Fibroblast of the aortic adventitia (primary cell): Measurements from ENCODE around the gene SHISA9. TPM values are rescaled to one million over a fixed set of nuclear protein-coding genes. Genes with fewer than 3 reads are reported as not detected.

Source experiments
- DNase-seq: peaks from one replicate; pipeline ENCODE4 v3.0.0-alpha.2; 2010; ENCODE audit warnings: low read depth
- H3K4me3 ChIP-seq: 2 replicates; pipeline ENCODE4 v1.5.1; 2011; ENCODE audit warnings: low read depth, mild to moderate bottlenecking, control low read depth, low read length, moderate library complexity
- total RNA-seq: library from RNA; depleted of rRNA; stranded (reverse); fragments of >200 nt; gene quantifications from 2 replicates; pipeline ENCODE4 v1.2.3, GENCODE V29; 2012; ENCODE audit warnings: low replicate concordance
- TF ChIP-seq, protein P1 (sequence below): IDR thresholded peaks from 2 replicates; pipeline ENCODE4 v1.5.1; 2011; ENCODE audit warnings: mild to moderate bottlenecking, low read length, control low read depth, inconsistent platforms; ENCODE audit not compliant: insufficient read depth

SHISA9 gene
- total RNA-seq, 1 donor, result not detected

DNA sequence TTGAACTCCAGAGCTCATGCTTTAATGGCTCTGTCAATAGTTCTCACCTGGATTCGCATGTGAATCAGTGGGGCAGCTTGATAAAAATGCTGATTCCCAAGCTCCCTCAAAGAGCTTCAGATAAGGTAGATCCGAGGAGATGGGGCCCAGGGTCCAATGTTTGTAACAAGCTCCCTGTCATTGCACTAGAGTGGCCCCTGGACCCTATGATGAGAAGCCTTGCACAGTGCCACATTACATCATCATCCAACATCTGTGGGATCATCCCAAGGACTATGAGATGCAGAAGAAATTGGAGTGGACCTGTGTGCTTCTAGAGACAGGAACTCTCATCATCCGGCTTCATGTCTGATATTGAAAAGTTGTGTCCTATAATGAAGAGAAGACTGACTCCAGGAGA, 340.8 kb downstream of the SHISA9 start:
- H3K4me3 ChIP-seq, result no peak overlapping the region
- DNase-seq, result no peak
- TF ChIP-seq, protein P1, sequence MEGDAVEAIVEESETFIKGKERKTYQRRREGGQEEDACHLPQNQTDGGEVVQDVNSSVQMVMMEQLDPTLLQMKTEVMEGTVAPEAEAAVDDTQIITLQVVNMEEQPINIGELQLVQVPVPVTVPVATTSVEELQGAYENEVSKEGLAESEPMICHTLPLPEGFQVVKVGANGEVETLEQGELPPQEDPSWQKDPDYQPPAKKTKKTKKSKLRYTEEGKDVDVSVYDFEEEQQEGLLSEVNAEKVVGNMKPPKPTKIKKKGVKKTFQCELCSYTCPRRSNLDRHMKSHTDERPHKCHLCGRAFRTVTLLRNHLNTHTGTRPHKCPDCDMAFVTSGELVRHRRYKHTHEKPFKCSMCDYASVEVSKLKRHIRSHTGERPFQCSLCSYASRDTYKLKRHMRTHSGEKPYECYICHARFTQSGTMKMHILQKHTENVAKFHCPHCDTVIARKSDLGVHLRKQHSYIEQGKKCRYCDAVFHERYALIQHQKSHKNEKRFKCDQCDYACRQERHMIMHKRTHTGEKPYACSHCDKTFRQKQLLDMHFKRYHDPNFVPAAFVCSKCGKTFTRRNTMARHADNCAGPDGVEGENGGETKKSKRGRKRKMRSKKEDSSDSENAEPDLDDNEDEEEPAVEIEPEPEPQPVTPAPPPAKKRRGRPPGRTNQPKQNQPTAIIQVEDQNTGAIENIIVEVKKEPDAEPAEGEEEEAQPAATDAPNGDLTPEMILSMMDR, result no peak

DNA sequence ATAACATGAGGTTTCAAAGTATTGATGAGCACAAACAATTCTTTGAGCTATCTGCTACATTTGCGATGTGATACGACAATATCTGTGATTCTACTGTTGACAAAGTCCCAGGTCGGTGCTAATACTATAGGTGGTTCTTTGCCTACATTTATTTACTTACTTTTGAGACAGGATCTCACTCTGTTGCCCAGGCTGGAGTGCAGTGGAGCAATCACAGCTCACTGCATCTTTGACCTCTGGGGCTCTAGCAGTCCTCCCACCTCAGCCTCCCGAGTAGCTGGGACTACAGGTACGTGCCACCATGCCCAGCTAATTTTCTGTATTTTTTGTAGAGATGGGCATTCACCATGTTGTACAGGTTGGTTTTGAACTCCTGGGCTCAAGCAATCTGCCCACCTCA, 343.4 kb downstream of the SHISA9 start:
- TF ChIP-seq, protein P1, result no peak
- H3K4me3 ChIP-seq, result no peak overlapping the region
- no peak for DNase-seq

DNA sequence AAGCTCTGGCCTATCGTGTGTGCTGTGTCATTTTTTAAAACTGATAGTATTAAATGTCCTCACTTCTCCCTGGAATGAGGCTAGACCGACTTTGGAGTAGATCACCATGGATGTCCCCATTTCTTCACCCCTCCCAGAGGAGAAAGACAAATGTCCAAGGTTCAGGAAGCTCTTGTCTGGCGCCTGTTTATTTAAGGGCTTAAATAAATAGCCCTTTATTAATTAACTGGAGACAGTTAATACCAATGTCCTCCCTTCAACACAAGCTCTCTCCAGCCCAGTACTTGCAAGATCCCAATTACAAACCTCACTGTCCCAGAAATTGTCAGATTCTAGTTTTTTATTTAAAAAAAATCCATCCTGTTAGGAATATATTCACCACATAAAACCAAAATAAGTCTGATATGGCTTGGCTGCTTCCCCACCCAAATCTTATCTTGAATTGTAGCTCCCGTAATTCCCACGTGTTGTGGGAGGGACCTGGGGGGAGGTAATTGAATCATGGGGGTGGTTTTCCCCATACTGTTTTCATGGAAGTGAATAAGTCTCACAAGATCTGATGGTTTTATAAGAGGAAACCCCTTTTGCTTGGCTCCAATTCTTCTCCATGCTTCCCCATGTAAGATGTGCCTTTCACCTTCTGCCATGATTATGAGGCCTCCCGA, 344.4 kb downstream of the SHISA9 start:
- no peak overlapping the region for H3K4me3 ChIP-seq
- TF ChIP-seq, protein P1, result no peak
- no peak for DNase-seq

DNA sequence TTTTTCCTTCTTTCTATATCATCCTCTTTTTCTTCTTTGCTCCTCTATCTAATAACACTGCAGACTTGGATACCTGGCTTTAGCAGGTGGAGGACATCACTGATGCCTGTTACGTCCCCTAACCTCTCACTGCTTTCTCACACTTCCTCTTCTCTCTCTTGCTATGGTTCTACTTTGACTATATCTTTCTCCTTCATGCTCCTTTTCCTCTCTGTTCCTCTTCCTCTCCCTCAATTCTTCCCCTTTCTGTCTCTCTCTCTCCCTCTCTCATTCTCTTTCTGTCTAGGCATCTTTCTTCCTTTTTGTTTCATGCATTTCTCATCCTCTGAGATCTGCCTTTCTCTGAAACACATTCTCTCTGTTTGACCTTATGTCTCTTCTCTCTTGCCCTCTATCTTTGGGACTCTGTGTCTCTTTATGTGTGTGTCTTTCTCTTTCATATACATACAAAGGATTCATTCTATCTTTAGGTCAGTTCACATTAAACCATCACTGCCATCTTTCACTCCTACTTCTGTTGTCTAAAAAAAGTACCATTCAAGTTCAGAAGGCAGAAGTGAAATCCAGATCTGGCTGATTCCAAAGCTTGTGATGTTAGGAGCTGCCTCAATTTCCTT, 353.7 kb downstream of the SHISA9 start:
- H3K4me3 ChIP-seq, result no peak overlapping the region
- TF ChIP-seq, protein P1, result no peak
- DNase-seq, result no peak

DNA sequence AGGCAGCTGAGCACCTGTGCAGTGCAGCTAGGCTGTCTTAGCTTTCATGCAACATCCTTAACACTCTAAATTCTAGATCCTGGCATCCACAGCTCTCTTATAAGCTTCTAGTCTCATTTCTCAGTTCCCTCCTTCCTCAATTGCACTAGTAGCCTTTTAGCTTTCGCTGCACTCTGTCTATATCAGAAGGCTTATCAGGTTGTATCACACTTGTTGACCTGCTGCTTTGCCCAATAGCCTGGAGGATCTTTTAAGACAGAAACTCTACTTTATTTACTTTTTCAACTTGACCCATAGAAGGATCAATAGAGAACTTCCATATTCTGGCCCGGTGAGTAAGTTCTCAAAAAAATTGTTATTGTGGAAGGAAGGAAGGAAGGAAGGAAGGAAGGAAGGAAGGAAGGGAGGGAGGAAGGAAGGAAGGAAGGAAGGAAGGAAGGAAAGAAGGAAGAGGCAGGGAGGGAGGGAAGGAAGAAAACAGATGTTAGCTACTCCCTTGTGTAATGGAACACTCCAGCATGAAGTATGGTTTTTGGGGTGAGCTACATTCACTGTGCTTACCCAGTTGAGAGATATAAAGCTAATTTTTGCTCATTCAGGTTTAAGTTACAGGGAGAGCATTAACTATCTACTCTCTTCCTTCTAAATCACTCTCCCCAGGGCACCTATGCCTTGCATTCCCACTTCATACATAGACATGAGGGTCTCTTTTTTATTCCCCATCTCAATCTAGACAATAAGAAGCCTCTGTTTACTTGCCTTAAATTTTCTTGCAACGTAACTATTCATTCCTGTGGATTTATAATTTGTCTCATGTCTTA, 361.1 kb downstream of the SHISA9 start:
- H3K4me3 ChIP-seq, result no peak overlapping the region
- DNase-seq, result no peak
- TF ChIP-seq, protein P1, result no peak

DNA sequence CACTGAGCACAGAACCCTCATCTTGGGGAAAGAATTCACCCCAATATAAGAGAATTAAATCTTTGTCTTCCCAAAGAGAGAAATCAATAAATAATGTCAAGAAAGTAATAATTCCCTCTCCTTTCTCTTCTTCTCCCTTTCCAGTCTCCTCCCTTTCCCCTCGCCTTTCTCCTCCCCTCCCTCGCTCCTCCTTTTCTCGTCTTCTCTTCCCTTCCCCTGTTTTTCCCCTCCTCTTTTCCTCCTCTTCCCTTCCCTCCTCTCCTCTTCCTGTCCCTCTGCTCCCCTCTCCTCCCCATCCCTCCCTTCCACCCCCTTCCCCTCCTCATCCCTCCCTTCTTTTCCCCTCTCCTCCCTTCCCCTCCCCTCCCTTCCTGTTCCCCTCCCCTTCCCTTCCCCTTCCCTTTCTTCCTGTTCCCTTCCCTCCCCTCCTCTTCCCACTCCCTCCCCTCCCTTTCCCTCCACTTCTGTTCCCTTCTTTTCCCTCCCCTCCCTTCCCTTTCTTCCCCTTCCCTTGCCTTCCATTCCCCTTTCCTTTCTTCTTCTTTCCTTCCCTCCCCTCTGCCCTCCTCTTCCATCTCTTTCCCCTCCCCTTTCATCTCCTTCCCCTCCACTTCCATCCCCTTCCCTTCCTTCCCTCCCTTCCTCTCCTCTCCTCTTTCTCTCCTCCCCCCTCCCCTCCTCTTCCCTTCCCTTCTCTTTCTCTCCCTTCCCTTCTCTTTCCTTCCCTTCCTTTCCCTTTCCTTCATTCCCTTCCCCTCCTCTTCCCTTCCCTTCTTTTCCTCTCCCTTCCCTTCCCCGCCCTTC, 363.6 kb downstream of the SHISA9 start:
- no peak overlapping the region for H3K4me3 ChIP-seq
- TF ChIP-seq, protein P1, result no peak
- no peak for DNase-seq
